GM18951 (cell line): ENCODE measurements around the gene SORCS1.

Experiments
- POLR2A ChIP-seq: IDR thresholded peaks from 4 replicates; pipeline ENCODE4 v1.6.1; 2011; ENCODE audit warnings: mild to moderate bottlenecking; ENCODE audit not compliant: insufficient read length, insufficient read depth; ENCODE audit errors: extremely low read depth
- in situ Hi-C: fragments of 300-500 bp; cut with MboI; formaldehyde crosslinking; loops from one replicate; pipeline ENCODE4 v1.12.0; 2022; ENCODE audit warnings: low sequenced_read_pairs, mixed read lengths, inconsistent platforms; ENCODE audit not compliant: unreplicated experiment

Gene SORCS1

DNA sequence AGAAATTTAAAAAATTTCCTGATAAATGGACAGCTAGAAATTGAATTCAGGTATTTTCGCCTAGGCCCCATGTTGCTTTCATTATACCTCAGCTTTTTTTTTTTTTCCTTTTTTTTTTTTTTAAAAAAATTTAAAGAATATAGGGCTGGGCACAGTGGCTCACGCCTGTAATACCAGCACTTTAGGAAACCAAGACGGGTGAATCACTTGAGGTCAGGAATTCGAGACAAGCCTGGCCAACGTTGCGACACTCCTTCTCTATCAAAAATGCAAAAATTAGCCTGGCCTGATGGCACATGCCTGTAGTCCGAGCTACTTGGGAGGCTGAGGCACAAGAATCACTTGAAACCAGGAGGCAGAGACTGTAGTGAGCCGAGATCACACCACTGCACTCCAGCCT lies 334.0 kb downstream of the SORCS1 start:
- no peak for TF ChIP-seq POLR2A
- in situ Hi-C loops: no loop called here

DNA sequence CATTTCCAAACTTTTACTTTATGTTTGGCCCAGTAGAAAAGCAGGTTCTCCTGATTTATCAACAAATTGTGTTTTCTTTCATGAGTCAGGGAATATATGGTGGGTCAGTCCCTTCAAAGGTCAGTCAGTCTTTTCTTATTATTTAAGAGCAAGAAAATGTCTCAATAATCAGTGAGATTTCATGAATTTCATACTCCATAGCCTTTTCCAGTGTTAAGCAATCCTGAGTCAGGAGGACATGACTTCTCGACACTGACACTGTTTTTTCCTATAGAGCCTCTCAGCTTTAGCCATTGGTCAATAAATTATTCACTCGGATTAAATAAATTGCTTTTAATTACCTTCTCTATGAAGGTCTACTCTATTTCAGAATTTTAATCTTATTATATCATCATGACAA lies 334.5 kb downstream of the SORCS1 start:
- in situ Hi-C loops: no loop called here

DNA sequence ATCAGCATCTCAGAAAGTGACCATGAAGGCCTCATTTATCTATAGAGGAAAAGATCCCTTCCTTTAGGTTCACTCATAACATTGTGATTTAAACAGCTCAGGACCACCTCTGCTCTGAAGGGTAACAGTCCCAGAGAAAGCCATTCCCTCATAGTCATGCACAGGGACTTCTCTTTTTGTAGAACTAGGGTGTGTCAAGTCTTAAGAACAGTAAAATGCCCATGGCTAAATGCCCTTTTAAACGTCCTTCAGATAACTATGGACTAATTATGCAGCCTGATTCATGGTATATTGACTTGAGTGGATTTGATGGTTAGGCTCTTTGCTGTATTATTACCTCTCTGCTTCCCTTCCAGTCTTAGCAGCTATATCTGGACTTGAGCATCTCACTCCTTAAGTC lies 337.8 kb downstream of the SORCS1 start:
- in situ Hi-C loops: no loop called here
- no peak for TF ChIP-seq POLR2A

More for the DNA sequence above, 334.5 kb downstream of the SORCS1 start:
- no peak for TF ChIP-seq POLR2A

DNA sequence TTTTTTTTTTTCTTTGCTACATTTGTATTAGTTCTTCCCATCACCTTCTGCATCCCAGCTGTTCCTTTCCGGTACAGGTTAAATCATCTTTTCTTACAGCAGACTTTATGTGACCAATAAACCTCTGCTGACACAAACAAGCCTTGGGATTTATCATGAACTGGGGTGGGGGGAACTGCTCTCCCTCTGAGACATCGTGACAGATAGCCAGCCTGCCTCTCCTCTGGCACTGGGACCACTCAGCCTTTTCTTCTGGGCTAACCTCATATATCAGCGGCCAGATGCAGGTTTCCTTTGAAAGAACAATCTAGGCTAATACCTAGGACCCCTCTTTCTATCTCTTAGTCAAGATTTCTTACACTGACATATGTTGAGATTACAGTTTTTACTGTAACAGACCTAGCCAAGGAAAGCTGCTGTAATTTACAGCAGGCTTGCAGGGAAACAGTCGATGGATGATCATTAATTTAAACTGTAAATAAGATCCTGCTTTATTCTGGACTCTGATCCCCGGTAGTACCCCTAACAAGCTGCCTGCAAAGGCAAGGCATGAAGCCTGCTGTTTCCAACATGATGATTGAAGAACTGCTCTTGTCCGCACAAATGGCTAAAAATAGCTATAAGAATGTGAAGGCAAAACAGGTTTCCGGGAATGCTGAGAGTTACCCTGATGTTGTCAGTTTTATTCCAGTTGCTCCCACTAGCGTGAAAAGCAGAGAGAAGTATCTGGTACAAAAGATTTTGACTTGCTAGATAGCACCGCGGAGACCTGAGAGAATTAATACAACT lies 338.7 kb downstream of the SORCS1 start:
- in situ Hi-C loops: no loop called here

DNA sequence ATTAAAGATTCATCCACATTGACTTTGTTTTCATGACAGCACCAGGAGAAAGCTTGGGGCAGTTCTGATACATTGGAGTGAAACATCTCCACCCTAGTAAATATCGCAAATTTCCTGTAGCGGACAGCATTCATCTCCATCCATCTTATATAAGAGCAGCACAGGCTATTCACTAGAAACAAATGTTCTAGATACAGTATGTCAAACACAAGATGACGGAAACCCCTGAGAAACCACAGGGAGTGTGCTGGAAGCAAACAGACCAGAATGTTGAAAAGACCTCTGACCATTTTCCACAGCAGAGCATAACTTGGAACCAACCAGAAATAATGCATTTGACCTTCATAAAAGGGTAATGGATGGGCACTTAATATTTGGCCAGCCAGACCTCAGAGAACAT lies 343.9 kb downstream of the SORCS1 start:
- in situ Hi-C loops: no loop called here
- TF ChIP-seq POLR2A: no peak

More for the DNA sequence above, 338.7 kb downstream of the SORCS1 start:
- no peak for TF ChIP-seq POLR2A

DNA sequence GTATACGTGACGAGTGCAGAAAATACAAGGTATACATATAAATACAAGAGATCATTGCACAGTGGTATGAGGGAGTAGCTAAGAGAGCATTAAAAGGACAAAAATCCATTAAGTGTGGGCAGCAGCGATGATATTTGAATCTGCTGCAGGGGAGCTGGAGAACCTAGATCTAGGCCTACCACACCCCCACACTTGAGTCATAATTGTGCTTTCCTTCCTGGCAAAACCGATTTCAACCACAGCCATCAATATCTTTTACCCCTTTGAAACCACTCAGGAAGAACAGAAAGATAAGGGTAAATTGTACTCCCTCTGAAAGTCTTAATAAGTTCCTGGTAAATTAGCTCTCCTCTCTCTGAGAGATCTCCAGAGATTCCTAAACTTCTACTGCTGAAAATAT lies 345.0 kb downstream of the SORCS1 start:
- TF ChIP-seq POLR2A: no peak
- in situ Hi-C loops: no loop called here

DNA sequence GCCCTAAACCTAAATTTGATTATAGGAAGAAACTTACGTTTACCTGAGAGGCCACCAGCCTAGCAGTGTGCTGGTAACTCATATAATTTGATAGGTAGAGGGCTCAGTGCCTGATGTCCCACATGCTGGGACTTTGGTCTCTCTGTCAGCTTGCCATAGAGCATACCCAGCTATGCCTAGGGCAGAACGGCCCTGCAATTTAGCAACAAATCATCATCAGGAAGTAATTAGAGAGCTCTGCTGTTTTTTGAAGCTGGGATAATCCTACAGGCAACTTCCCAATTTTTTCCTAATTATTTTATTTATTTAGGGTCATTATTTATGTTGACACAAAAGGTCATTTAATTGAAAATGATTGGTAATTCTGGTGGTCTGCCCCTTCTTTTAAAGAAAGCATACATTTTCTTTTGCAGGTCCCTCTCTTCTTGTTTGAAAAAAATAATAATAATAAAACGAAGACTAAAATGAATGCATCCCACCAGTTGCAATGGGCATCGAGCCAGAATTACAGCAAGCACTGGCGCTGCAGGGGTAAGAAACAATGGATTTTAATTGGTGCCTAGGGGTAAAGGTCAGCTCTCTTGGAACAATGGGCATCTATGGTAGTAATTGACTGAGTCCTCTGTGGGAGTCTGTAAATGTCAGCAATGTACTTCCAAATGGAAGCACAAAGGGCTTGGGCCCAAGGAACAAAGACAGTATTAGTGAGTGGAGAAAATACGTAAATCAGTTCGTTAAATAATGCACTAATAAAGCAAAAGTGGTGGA lies 348.0 kb downstream of the SORCS1 start:
- in situ Hi-C loops: no loop called here
- no peak for TF ChIP-seq POLR2A

DNA sequence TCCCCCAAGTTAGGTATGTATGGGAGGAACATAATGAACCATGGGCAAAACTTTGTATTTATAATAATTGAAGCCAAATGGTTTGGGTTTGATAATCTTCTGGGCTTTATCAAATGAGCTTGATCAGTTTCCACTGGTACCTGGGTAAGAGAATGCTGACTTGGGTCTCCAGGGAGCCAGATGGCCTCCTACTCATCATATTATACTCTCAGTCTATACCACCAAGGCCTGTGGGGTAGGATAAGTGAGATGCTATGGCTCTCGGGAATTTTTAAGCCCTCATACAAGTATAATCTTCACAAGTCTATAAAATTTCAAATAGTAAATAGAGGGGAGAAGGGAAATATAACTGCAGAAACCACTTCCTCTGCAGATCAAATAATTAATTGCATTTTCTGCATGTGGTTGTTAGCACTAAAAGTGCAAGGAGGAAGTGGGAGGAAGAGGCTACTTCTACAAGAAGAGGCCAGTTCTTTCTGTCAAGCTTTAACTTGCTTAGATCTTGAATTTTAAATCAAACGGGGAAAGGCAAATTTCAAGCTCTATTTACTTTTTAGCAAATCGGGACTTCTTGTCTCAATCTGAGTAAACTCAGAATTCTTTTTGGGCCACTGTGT lies 349.0 kb downstream of the SORCS1 start:
- in situ Hi-C loops: no loop called here
- TF ChIP-seq POLR2A: no peak

DNA sequence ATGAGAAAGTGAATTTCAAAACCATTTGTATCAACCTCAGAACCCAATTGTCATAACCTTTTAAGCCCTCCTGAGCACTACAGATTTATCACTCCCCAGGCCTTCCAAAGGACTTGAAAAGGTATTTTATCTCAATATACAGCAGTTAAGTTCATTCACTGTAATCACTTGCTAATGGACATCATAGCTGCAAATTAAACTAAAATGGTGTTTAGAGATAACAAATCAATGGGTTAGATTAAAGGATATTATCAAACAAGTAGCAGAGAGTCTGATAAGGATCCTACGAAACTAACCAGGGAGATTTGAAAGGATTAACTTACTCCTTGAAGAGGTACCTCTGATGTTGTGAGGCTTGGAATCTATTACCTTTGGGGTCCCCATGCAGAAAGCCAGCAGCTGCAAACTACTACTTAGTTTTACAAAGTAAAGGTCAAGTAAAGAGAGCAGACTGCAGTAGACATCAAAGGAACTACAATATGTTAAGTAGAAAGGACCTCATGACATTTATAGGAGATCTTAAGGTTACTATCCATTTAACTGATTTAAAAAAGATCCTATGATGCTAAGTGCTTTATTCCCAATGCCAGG lies 359.4 kb downstream of the SORCS1 start:
- no peak for TF ChIP-seq POLR2A
- in situ Hi-C loops: no loop called here

DNA sequence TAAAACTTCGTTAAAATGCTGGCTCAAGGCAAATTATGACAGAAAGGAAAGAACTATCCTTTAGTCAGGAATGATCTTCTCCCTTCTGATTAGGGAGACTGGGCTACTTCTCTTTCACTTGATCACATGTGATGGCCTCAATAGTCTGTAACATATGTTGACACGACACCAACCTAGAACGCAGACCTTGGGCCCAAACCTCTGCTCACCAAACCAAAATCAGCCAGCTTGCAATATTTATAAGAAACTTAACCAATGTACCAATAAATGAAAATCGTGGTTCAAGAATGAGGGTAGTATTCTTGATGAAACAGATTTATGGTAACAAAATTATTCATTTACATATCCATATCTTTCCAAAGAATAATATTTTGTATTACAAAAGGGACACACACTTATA lies 361.6 kb downstream of the SORCS1 start:
- no peak for TF ChIP-seq POLR2A
- in situ Hi-C loops: no loop called here

DNA sequence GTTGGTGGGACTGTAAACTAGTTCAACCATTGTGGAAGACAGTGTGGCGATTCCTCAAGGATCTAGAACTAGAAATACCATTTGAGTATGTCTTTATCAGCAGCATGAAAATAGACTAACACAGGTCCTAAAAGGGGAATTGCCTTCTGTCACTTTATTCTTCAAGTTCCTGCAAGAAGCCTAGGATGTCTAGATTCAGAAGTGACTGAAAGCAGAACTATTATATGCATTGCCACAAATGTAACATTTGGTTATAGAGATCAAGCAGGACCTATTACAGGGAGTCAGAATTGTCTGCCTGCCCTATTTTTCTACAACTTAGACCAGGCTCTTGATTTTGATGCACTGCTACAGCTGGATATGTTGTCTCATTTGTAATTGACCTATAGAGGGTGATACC lies 364.7 kb downstream of the SORCS1 start:
- in situ Hi-C loops: loop anchor here (10.0 kb wide), 1 partner anchor 185 kb away; no protein-coding TSS in a partner anchor
- no peak for TF ChIP-seq POLR2A

DNA sequence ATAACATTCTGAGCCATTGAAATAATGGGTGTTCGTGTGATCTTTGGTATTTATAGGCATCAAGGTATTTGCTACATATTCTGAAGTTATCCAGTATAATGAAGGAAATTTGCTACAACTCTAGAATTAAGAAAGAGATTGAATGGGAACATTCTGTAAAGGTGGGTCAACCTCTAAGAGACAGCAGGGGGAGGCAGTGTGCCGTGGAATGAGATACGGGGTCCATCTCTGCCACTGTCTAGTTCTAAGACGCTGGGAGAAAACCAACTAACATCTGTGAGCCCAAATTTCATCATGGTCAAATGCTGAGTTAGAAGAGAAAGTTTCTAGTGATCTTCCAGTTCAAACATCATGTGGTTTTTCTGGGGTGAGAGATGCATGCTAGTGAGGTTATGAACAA lies 368.9 kb downstream of the SORCS1 start:
- no peak for TF ChIP-seq POLR2A
- in situ Hi-C loops: loop anchor here (10.0 kb wide), 1 partner anchor 189 kb away; no protein-coding TSS in a partner anchor

DNA sequence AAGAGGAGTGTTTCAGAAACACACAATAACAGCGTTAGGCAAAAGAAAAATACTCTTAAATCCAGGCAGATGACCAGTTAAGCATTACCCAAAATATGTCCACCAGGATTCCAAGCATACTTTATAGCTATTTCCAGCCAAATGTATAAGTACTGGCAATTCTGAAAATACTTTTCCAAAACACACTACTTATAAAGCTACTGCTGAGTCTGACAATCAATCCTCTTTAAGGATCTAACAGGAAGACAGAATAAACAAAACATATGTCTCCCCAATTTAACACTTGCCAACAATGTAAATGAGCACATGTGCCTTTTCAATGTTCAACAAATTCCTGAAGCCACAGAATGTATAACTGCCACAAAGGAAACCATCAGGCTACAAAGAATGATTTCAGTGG lies 370.9 kb downstream of the SORCS1 start:
- in situ Hi-C loops: loop anchor here (10.0 kb wide), 1 partner anchor 191 kb away; no protein-coding TSS in a partner anchor

More for the DNA sequence above, 370.9 kb downstream of the SORCS1 start:
- no peak for TF ChIP-seq POLR2A
